ENCODE data around the gene NEDD4L. TPM values are rescaled to one million over a fixed set of nuclear protein-coding genes. Genes with fewer than 3 reads are reported as not detected.
A peak's percentile ranks its signal among the peaks of the same experiment; 100 is the strongest.
"Not testable (repeated sequence)": the region's sequence is repeated elsewhere in the genome, so short reads cannot be mapped to it uniquely, and the experiment has no call there.

NEDD4L gene
- total and polyA plus RNA-seq, 4 donors, result 10.2 to 20.3 (median 13.2) TPM

DNA sequence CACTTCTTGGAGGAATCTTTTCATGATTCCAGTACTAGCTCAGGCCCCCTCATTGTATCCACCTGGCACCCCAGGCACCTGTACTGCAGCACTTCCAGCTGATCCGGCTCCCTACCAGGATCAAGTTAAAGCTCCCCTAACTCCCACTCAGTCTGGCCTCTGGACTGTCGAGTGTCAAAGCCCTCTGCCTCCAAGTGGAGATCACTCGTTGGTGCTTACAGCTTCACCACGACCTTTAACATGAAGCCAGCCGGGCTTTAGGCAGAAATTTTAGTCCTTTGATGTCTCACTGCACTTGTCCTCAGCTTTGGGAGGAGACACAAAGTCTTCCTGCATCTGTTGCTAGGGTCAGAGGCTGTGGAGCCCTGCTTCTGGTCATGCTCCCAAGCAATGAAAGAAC, 387.2 kb downstream of the NEDD4L start:
- TF ChIP-seq TAF1 (conservative IDR thresholded peaks at IDR 0.05) (no peak), RXRA (IDR thresholded peaks at IDR 0.05) (peak in 1 of 2 donors; percentile 7), RAD21 (IDR thresholded peaks at IDR 0.05) (no peak), FOXA1 (IDR thresholded peaks at IDR 0.05) (no peak), GABPA (IDR thresholded peaks at IDR 0.05 in 1 of 2, conservative IDR thresholded peaks at IDR 0.05 in 1 of 2) (no peak), NR2F2 (IDR thresholded peaks at IDR 0.05) (no peak), SP1 (IDR thresholded peaks at IDR 0.05) (peak; percentile 30), HNF4A (conservative IDR thresholded peaks at IDR 0.05) (peak in 1 of 2 donors; percentile 44)
- TF ChIP-seq, protein P1, sequence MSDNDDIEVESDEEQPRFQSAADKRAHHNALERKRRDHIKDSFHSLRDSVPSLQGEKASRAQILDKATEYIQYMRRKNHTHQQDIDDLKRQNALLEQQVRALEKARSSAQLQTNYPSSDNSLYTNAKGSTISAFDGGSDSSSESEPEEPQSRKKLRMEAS (IDR thresholded peaks at IDR 0.05), result no peak
- TF ChIP-seq, protein P2, sequence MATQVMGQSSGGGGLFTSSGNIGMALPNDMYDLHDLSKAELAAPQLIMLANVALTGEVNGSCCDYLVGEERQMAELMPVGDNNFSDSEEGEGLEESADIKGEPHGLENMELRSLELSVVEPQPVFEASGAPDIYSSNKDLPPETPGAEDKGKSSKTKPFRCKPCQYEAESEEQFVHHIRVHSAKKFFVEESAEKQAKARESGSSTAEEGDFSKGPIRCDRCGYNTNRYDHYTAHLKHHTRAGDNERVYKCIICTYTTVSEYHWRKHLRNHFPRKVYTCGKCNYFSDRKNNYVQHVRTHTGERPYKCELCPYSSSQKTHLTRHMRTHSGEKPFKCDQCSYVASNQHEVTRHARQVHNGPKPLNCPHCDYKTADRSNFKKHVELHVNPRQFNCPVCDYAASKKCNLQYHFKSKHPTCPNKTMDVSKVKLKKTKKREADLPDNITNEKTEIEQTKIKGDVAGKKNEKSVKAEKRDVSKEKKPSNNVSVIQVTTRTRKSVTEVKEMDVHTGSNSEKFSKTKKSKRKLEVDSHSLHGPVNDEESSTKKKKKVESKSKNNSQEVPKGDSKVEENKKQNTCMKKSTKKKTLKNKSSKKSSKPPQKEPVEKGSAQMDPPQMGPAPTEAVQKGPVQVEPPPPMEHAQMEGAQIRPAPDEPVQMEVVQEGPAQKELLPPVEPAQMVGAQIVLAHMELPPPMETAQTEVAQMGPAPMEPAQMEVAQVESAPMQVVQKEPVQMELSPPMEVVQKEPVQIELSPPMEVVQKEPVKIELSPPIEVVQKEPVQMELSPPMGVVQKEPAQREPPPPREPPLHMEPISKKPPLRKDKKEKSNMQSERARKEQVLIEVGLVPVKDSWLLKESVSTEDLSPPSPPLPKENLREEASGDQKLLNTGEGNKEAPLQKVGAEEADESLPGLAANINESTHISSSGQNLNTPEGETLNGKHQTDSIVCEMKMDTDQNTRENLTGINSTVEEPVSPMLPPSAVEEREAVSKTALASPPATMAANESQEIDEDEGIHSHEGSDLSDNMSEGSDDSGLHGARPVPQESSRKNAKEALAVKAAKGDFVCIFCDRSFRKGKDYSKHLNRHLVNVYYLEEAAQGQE (IDR thresholded peaks at IDR 0.05), result no peak
- Histone ChIP-seq H3K9ac (ENCODE audit: low read depth in 1 of 2, low read length in 2 of 2) (peak overlapping the region in 1 of 2 donors; percentile 70), H3K9me3 (ENCODE audit: control insufficient read depth in 4 of 4, low read length in 3 of 4) (no peaks in the 10 kb centered on the region), H3K36me3 (ENCODE audit: control insufficient read depth in 4 of 4, insufficient read depth in 3 of 4, low read depth in 1 of 4, low read length in 3 of 4) (no peaks in the 10 kb centered on the region), H3K27ac (ENCODE audit: low read depth in 1 of 2, low read length in 2 of 2) (peak overlapping the region; percentile 43 to 58), H3K4me3 (ENCODE audit: low read depth in 1 of 3, low read length in 3 of 3) (no peak overlapping the region), H3K4me1 (ENCODE audit: control insufficient read depth in 4 of 4, insufficient read depth in 4 of 4, low read length in 3 of 4) (peaks cover 3 to 24% (median 13%) of the 10 kb centered on the region in 4 donors), H3K27me3 (ENCODE audit: control insufficient read depth in 4 of 4, insufficient read depth in 4 of 4, low read length in 3 of 4) (no peaks in the 10 kb centered on the region)
- WGBS, result 40% methylated on average over 5 of the region's 5 CpGs
- no peak for DNase-seq (ENCODE audit: low spot score)

DNA sequence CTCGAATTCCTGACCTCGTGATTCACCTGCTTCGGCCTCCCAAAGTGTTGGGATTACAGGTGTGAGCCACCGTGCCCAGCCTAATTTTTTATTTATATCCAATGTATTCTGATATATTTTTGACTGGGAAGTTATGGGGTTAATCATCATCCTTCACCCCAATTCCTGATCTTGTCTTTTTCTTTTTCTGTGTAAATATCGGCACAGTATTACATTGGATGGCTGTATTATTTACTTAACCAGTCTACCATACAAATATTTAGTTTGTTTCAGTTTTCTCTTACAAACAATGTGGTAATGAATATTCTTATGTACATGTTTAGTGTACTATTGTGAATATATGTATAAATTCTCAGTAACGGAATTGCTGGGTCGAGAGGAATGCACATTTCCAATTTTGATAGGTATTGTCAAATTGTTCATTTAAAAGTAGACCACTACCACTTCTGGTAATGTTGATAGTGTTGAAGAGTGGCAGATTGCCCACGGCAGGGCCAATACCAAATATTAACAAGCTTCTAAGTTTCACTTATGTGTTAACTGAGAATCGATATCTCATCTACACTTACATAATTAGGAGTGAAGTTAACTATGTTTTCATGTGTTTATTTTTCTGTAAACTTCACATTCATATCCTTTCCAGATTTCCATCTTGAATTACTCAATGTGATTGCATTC, 388.2 kb downstream of the NEDD4L start:
- whole genome bisulfite sequencing, result 35% methylated on average over 9 of the region's 9 CpGs
- Histone ChIP-seq H3K36me3 (ENCODE audit: control insufficient read depth in 4 of 4, insufficient read depth in 3 of 4, low read depth in 1 of 4, low read length in 3 of 4) (no peaks in the 10 kb centered on the region), H3K4me1 (ENCODE audit: control insufficient read depth in 4 of 4, insufficient read depth in 4 of 4, low read length in 3 of 4) (peaks cover 3 to 24% (median 13%) of the 10 kb centered on the region in 4 donors), H3K9ac (ENCODE audit: low read depth in 1 of 2, low read length in 2 of 2) (peak overlapping the region in 1 of 2 donors; percentile 8), H3K9me3 (ENCODE audit: control insufficient read depth in 4 of 4, low read length in 3 of 4) (no peaks in the 10 kb centered on the region), H3K4me3 (ENCODE audit: low read depth in 1 of 3, low read length in 3 of 3) (no peak overlapping the region), H3K27me3 (ENCODE audit: control insufficient read depth in 4 of 4, insufficient read depth in 4 of 4, low read length in 3 of 4) (no peaks in the 10 kb centered on the region), H3K27ac (ENCODE audit: low read depth in 1 of 2, low read length in 2 of 2) (peak overlapping the region in 1 of 2 donors; percentile 49)
- DNase-seq (ENCODE audit: low spot score), result no peak
- TF ChIP-seq HNF4A (conservative IDR thresholded peaks at IDR 0.05) (peak; percentile 9 to 11), YY1 (IDR thresholded peaks at IDR 0.05) (peak; percentile 37), FOXA2 (IDR thresholded peaks at IDR 0.05) (no peak), RXRA (IDR thresholded peaks at IDR 0.05) (peak in 1 of 2 donors; percentile 25)

DNA sequence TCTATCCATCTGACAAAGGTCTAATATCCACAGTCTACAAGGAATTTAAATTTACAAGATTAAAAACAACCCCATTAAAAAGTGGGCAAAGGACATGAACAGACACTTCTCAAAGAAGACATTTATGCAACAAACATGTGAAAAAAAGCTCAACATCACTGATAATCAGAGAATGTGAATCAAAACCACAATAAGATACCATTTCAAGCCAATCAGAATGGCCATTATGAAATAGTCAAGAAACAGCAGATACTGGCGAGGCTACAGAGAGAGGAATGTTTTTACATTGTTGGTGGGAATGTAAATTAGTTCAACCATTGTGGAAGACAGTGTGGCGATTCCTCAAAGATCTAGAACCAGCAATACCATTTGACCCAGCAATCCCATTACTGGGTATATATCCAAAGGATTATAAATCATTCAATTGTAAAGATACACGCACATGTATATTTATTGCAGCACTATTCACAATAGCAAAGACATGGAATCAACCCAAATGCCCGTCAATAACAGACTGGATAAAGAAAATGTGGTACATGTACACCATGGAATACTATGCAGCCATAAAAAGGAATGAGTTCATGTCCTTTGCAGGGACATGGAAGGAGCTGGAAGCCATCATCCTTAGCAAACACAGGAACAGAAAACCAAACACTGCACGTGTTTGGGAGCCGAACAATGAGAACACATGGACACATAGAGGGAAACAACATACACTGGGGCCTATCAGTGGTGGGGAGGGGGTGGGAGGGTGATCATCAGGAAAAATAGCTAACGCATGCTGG, 391.4 kb downstream of the NEDD4L start:
- H3K36me3 ChIP-seq (ENCODE audit: control insufficient read depth in 4 of 4, insufficient read depth in 3 of 4, low read depth in 1 of 4, low read length in 3 of 4); H3K9ac ChIP-seq (ENCODE audit: low read depth in 1 of 2, low read length in 2 of 2); H3K4me3 ChIP-seq (ENCODE audit: low read depth in 1 of 3, low read length in 3 of 3); H3K27ac ChIP-seq (ENCODE audit: low read depth in 1 of 2, low read length in 2 of 2); DNase-seq (ENCODE audit: low spot score); H3K27me3 ChIP-seq (ENCODE audit: control insufficient read depth in 4 of 4, insufficient read depth in 4 of 4, low read length in 3 of 4); H3K9me3 ChIP-seq (ENCODE audit: control insufficient read depth in 4 of 4, low read length in 3 of 4): not testable (repeated sequence)
- peaks cover 6 to 36% (median 24%) of the 10 kb centered on the region in 4 donors for H3K4me1 ChIP-seq (ENCODE audit: control insufficient read depth in 4 of 4, insufficient read depth in 4 of 4, low read length in 3 of 4)
- 86% methylated on average over 7 of the region's 7 CpGs for WGBS
- peak; percentile 2 for TF ChIP-seq YY1 (IDR thresholded peaks at IDR 0.05)
- TF ChIP-seq HNF4A (conservative IDR thresholded peaks at IDR 0.05), result peak in 1 of 2 donors; percentile 5

All from liver (tissue), 9 donors.